Small intestine (tissue), 7 donors: ENCODE results near the gene ZNF683. TPM values are rescaled to one million over a fixed set of nuclear protein-coding genes. Genes with fewer than 3 reads are reported as not detected.

Experiments used
- DNase-seq, 2 donors: peaks; one replicate each; pipeline versions ENCODE4 v3.0.0 to v3.0.0-alpha.2; 2013
- FAIRE-seq: peaks from 2 replicates; lab custom pipeline; 2012; peaks lifted over from hg19 to GRCh38; lab: Jason Lieb, UNC
- H3K27ac ChIP-seq, 3 donors: one replicate each; pipeline ENCODE4 v1.5.1; 2013; ENCODE audit warnings: low read length in 2 of 3, mild to moderate bottlenecking in 2 of 3, control low read depth in 1 of 3, inconsistent platforms in 1 of 3, low read depth in 1 of 3, moderate library complexity in 1 of 3
- H3K27me3 ChIP-seq, 3 donors: one replicate each; pipeline ENCODE4 v1.6.1; 2013; ENCODE audit warnings: low read length in 3 of 3, inconsistent platforms in 1 of 3; ENCODE audit not compliant: control insufficient read depth in 3 of 3, insufficient read depth in 3 of 3
- H3K36me3 ChIP-seq, 3 donors: one replicate each; pipeline ENCODE4 v1.6.1; 2013; ENCODE audit warnings: low read length in 3 of 3, inconsistent platforms in 1 of 3, low read depth in 1 of 3, mild to moderate bottlenecking in 1 of 3, moderate library complexity in 1 of 3; ENCODE audit not compliant: control insufficient read depth in 3 of 3, insufficient read depth in 2 of 3
- H3K4me1 ChIP-seq, 3 donors: one replicate each; pipeline ENCODE4 v1.6.1; 2013; ENCODE audit warnings: low read length in 2 of 3, inconsistent platforms in 1 of 3, low read depth in 1 of 3, mild to moderate bottlenecking in 1 of 3, moderate library complexity in 1 of 3; ENCODE audit not compliant: control insufficient read depth in 3 of 3, insufficient read depth in 2 of 3
- H3K4me3 ChIP-seq, 3 donors: one replicate each; pipeline ENCODE4 v1.5.1; 2013; ENCODE audit warnings: low read length in 3 of 3, control low read depth in 1 of 3, inconsistent platforms in 1 of 3, low read depth in 1 of 3, mild to moderate bottlenecking in 1 of 3, moderate library complexity in 1 of 3
- H3K9me3 ChIP-seq, 2 donors: one replicate each; pipeline ENCODE4 v1.6.1; 2013; ENCODE audit warnings: low read depth in 1 of 2, low read length in 1 of 2; ENCODE audit not compliant: control insufficient read depth in 2 of 2, insufficient read depth in 1 of 2
- WGBS, 3 donors: extraction: QIAGEN DNeasy Blood & Tissue Kit; methylation state at CpG; one replicate each; pipeline ENCODE4 v1.1.7; 2013; 5-methylcytosine and 5-hydroxymethylcytosine counted together
- polyA plus RNA-seq, 4 donors: library from polyadenylated mRNA; stranded (reverse) in 3 of 4; unstranded in 1 of 4; fragments of 200-250 nt in 3 of 4; fragments of 120-200 nt in 1 of 4; gene quantifications; one replicate each; pipeline versions ENCODE4 v1.2.1 to v1.2.3, GENCODE V29; 2013
- donor health status: healthy with polysubstance abuse.
- donor health status: control.
- donor health status: control.
- donor health status: Bipolar disorder and iron deficiency.
- donor health status: healthy.

Gene ZNF683
- polyA plus RNA-seq, 4 donors: 0.07 to 0.13 TPM; not detected in 2

DNA sequence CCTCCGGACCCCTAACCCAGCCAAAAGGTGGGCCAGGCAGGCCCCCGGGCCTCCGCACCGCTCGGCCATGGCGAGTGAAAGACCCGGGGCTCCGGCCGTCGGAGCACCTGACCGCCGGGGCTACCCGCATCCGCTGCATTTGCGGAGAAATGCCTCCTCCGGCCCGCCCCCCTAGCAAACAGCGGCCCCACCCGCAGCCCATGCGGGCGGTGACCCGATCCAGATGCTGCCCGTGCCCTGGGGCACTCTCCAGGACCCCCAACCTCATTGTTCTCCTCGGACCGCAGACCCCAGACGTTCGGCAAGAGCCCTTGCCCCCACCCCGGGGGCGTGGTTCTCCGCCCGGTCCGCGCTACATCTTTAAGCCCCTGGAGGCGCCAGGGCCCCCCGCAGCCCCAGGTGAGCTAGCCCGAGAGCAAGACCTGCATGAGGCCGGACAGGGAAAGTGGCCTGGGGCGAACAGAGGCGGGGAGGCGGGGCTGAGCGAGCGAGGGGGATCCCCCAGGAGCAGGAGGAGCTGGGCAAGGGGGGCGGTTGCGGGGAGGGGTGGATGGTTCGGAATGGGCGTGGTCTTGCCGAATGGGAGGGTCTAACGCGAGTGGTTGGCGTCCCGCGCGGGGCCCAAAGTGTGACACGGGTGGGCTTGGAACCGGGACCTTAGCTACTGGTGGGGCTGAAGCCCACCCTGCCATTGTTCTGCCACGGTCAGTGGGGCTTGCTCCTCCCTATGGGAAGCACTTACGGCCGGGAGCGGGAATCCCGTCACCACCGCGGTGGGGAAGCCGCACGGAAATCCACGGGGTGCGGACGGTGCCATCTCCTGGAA is 12.4 kb downstream of the ZNF683 start:
- WGBS, 3 donors: 2 to 5% (median 5%) methylated on average over 59 to 67 of the region's 67 CpGs
- Histone ChIP-seq H3K27me3 (peaks cover 0 to 23% (median 5%) of the 10 kb centered on the region in 3 donors), H3K27ac (peak overlapping the region in 2 of 3 donors; percentile 88 to 89), H3K36me3 (no peaks in the 10 kb centered on the region), H3K4me1 (peaks cover 0 to 53% (median 7%) of the 10 kb centered on the region in 3 donors), H3K4me3 (peak overlapping the region; percentile 25 to 41 (median 26)), H3K9me3 (no peaks in the 10 kb centered on the region)
- FAIRE-seq: no peak
- peak in 1 of 2 donors; percentile 67 for DNase-seq

DNA sequence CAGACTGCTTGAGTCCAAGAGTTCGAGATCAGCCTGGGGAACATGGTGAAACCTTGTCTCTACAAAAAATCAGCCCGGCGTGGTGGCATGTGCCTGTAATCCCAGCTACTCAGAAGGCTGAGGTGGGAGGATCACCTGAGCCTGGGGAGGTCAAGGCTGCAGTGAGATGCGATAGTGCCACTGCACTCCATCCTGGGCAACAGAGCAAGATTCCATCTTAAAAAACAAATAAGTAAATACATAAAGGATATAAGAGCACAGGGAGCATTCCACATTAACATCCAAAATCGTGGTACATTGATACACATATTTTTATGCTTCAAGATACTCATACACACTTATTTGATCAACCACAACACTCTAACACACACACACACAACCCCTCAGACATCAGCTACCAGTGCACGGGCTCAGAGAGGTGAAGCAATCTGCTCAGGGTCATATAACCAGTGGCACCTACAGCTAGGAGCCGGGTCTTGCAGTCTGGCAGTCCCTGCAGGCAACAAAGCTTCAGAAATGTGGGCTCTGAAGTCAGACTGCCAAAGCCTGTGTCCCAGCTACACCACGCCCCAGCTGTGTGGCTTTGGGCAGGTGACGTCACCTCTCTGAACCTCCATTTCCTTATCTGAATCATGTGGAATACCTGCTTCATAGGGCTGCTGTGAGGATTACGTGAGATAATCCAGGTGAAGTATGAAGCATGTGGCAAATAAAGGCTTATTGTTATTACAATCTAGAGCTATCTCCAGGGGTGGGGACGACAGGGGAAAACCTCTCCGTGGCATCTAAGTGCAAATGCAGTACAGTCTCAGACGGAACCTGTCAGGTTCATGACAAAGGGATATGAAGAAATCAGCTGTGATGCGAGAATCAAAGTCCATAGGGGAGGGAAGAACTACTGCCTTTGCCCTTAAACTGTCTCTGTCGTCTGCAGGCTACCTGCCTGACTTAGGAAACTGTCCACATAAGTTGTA is 13.9 kb downstream of the ZNF683 start:
- FAIRE-seq (no peak), DNase-seq (peak; percentile 96 to 97)
- peak overlapping the region; percentile 73 to 89 (median 88) for H3K27ac ChIP-seq
- H3K27me3 ChIP-seq: peaks cover 0 to 15% (median 5%) of the 10 kb centered on the region in 3 donors
- H3K4me1 ChIP-seq: peaks cover 0 to 68% (median 9%) of the 10 kb centered on the region in 3 donors
- 25 to 47% (median 30%) methylated on average over 15 of the region's 15 CpGs for WGBS, 3 donors
- H3K4me3 ChIP-seq: no peak overlapping the region
- H3K9me3 ChIP-seq: no peaks in the 10 kb centered on the region
- no peaks in the 10 kb centered on the region for H3K36me3 ChIP-seq

DNA sequence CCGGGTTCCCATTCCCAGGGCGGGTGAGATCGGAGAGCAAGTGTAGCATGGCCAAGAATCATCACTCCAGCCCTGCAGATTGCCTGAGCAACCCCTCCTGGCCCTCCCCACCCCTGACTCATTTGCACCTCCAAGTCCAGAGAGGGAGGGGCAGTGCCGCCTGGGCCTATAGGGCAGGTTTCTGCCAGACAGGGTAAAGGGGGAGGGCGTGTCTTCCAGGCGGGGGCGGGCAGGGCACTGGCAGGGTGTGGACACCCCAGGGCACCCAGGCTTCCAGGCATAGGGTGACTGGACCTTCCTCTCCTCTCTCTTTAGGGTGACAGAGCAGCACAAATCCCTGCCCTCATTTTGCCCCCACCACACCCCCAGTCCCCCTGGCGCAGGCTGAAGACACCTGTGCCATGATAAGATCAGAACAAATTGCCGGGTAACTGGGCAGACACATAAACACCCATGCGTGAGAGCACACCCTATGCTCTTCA is 15.4 kb downstream of the ZNF683 start:
- FAIRE-seq: no peak
- Histone ChIP-seq H3K9me3 (no peaks in the 10 kb centered on the region), H3K36me3 (no peaks in the 10 kb centered on the region), H3K27me3 (peaks cover 0 to 15% (median 5%) of the 10 kb centered on the region in 3 donors), H3K4me3 (no peak overlapping the region), H3K27ac (peak overlapping the region in 2 of 3 donors; percentile 77 to 89), H3K4me1 (peaks cover 0 to 81% (median 9%) of the 10 kb centered on the region in 3 donors)
- WGBS, 3 donors: 19 to 47% (median 42%) methylated on average over 10 of the region's 10 CpGs
- DNase-seq: peak; percentile 86 to 96

DNA sequence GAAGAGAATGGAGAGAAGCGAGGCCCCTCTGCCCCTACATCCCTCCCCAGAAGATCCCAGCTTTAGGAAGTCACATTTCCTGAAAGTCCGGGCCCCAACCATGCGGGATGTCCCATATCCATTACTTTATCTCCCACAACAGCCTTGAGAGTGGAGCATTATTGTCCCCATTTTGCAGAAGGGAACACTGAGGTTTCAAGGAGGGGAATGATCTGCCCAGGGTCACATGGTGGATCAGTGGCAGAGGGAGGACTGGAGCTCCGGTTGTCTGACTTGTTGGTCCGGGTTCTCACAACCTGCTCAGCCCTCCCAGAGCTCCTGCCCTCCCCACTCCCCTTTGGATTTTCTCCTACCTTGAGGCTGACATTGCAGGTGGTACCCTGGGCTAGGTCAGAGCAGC is 16.4 kb downstream of the ZNF683 start:
- Histone ChIP-seq H3K27ac (peak overlapping the region in 1 of 3 donors; percentile 60), H3K4me3 (no peak overlapping the region), H3K36me3 (peaks cover 0 to 2% (median 0%) of the 10 kb centered on the region in 3 donors), H3K4me1 (peaks cover under 1 to 92% (median 9%) of the 10 kb centered on the region in 3 donors), H3K27me3 (peaks cover 0 to 11% (median 0%) of the 10 kb centered on the region in 3 donors), H3K9me3 (no peaks in the 10 kb centered on the region)
- DNase-seq (no peak), FAIRE-seq (no peak)
- 85 to 88% (median 87%) methylated on average over 5 of the region's 5 CpGs for WGBS, 3 donors

DNA sequence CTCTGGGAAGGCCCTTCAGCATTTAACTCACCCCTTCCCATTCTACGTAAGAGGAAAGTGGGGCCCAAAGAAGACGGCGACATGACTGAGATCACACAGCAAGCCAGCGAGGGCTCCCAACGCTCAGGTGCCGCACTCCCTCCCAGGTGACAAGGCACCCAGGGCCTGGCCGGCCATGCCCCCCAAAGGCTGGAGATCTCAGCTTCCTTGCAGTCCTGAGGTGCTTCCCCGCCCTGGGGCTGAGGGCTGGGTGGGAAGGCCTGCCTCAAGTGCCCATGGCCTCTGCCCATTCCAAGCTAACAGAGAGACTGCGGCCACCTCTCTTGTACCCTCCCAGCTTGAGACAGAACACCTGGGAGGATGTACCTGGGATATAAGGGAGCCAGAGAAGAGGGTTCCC is 17.6 kb downstream of the ZNF683 start:
- WGBS, 3 donors: 75 to 90% (median 90%) methylated on average over 9 of the region's 9 CpGs
- peaks cover 7 to 92% (median 9%) of the 10 kb centered on the region in 3 donors for H3K4me1 ChIP-seq
- no peaks in the 10 kb centered on the region for H3K27me3 ChIP-seq
- peaks cover 0 to 2% (median 0%) of the 10 kb centered on the region in 3 donors for H3K36me3 ChIP-seq
- DNase-seq (no peak), FAIRE-seq (no peak)
- H3K9me3 ChIP-seq: no peaks in the 10 kb centered on the region
- peak overlapping the region in 2 of 3 donors; percentile 87 to 97 for H3K27ac ChIP-seq
- H3K4me3 ChIP-seq: no peak overlapping the region

DNA sequence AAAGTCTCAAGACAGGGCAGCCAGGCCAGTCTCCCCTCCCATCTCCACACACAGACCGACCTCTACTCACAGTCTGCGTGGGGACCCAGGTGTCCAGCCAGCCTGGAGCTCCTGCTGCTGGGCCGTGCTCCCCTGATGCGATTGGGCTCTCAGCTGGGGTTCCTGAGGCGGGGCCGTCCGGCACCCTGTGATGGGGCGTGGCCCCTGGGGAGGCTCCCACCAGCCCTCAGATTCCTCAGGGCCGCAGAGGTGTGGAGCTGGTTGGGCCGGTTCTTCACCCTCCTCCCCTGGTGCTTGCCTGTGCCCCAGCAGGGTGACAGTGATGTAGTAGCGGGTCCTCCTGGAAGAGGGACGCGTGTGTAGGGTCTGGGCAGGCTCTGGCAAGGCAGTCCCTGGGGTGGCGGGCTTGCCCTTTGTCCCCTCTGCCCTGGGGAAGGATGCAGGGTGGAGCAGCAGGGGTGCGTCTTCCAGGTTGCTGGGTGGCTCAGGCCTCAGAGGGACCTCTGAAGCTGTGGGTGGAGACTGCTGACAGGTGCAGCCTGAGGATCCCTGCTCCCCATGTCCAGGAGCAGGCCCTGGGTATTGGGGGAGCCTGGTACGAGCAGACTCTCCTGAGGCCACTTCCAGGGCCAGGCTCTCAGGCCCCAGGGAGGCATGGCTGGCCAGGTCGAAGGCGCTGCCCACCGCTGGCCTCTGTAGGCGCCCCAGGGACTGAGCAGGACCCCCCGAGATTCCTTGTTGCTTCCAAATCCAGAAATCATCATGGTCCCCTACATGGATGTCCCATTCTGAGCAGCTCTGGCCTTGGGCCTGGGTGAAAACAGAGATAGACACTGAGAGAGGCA is 18.4 kb downstream of the ZNF683 start, which contains the start of gene CRYBG2:
CRYBG2 (minus strand) TSS at position 155 of the 845 bp plus-strand sequence. CDS start 7,473 bp downstream, outside the sequence.
- H3K4me3 ChIP-seq: peak within 1 kb of the TSS in 2 of 3 donors; percentile 31 to 49
- no peaks in the 10 kb centered on the region for H3K9me3 ChIP-seq
- peak; percentile 86 to 92 for DNase-seq
- peak within 1 kb of the TSS; percentile 12 to 97 (median 87) for H3K27ac ChIP-seq
- H3K4me1 ChIP-seq: peaks cover 7 to 86% (median 9%) of the 10 kb centered on the region in 3 donors
- peaks cover 0 to 2% (median 0%) of the 10 kb centered on the region in 3 donors for H3K36me3 ChIP-seq
- FAIRE-seq: no peak
- no peaks in the 10 kb centered on the region for H3K27me3 ChIP-seq
- 29 to 66% (median 49%) methylated on average over 15 to 21 of the region's 21 CpGs for WGBS, 3 donors

DNA sequence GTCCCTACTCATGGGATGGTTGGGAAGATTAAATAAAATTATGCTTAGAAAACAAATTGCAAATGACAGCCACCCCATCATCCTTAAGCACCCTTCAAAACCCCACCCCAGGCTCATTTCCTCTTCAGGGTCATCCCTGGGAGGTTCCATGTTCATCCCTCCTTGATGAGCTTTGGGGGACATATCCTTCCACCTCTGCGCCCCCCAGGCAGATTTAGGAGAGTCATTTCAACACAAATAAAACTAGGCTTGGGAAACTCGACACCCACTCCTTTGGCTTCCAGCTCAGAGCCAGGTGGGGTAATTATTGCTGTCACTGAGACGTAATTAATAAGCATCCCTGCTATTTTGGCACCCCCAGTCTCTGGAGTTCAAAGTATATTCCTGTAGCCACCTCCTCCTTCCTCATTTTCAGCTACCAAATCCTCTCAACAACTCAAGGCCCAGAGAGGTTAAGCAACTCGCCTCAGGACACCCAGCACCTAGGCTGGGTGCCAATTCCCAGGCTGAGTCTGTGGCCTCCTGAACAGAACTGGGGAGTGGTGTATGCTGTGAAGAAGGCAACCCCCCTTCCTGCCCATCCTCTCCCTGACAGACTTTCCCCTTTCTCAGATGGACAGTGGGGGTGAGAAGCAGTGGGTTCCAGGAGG is 19.2 kb downstream of the ZNF683 start:
- Histone ChIP-seq H3K4me3 (peak overlapping the region in 2 of 3 donors; percentile 31 to 49), H3K27me3 (no peaks in the 10 kb centered on the region), H3K9me3 (no peaks in the 10 kb centered on the region), H3K27ac (peak overlapping the region; percentile 1 to 97 (median 87)), H3K4me1 (peaks cover 7 to 80% (median 9%) of the 10 kb centered on the region in 3 donors), H3K36me3 (peaks cover 0 to 5% (median 0%) of the 10 kb centered on the region in 3 donors)
- DNase-seq (peak in 1 of 2 donors; percentile 11), FAIRE-seq (no peak)
- 77 to 83% (median 80%) methylated on average over 4 of the region's 4 CpGs for WGBS, 3 donors
